ENCODE data around the gene VTA1. TPM values are rescaled to one million over a fixed set of nuclear protein-coding genes. Genes with fewer than 3 reads are reported as not detected.
"Not testable (repeated sequence)": the region's sequence is repeated elsewhere in the genome, so short reads cannot be mapped to it uniquely, and the experiment has no call there.

The VTA1 gene
- polyA plus RNA-seq (ENCODE audit: insufficient read length), result 57.2 TPM

DNA sequence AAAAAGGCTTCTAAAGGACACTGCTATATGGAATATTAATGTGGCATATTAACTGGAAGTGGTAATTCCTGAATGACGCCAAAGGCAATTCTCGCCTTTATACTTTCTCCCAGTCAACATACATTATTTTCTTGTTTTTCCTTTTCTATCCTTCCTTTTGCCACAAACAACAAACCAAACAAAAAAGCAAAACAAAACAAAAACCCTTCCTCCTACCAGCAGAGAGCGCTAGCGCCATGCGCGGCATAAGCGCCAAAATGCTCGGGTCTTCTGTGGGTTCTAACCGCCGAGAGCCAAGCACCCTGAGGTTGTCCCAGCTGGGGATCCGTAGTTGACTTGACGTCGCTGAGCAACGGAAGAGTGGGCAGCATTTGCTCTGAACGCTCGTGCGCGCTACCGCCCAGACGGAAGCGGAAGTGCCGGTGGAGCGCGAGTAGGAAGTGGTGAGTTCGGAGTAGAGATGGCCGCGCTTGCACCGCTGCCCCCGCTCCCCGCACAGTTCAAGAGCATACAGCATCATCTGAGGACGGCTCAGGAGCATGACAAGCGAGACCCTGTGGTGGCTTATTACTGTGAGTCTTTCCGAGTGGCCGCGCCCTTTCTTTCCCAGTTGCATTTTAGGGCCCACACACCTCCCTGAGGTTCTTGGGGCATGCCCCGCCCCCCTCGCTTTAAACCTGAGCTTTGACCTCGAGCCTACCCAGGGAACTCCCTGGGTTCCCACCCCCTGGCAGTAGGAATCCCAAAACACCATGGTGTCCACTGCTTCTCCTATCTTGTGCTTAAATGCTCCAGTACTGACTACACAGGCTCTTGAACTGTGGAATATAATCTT is at the start of gene VTA1, which contains the start of gene NMBR:
Gene VTA1 (plus strand): TSS at position 436 of the 835 bp plus-strand sequence. CDS start 25 bp downstream, at position 461.
Gene NMBR (minus strand): TSS at position 295 of the 835 bp plus-strand sequence. CDS start 58,464 bp downstream, outside the sequence.
- DNase-seq (ENCODE audit: low read depth), result peak; percentile 99

DNA sequence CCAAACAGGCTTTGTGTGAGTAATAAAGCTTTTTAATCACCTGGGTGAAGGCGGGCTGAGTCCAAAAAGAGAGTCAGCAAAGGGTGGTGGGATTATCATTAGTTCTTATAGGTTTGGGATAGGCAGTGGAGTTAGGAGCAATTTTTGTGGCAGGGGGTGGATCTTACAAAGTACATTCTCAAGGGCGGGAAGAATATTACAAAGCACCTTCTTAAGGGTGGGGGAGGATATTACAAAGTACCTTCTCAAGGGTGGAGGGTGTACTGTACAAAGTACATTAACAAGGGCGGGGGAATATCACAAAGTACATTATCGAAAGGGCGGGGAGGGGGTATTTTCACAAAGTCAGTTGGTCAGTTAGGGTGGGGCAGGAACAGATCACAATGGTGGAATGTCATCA is 42.2 kb upstream of the VTA1 start:
- DNase-seq (ENCODE audit: low read depth), result not testable (repeated sequence)

- not testable (repeated sequence) for DNase-seq (ENCODE audit: low read depth)
Measured at GRCh38 chr6:142110820-142111219, 36.2 kb upstream of the VTA1 start.

DNA sequence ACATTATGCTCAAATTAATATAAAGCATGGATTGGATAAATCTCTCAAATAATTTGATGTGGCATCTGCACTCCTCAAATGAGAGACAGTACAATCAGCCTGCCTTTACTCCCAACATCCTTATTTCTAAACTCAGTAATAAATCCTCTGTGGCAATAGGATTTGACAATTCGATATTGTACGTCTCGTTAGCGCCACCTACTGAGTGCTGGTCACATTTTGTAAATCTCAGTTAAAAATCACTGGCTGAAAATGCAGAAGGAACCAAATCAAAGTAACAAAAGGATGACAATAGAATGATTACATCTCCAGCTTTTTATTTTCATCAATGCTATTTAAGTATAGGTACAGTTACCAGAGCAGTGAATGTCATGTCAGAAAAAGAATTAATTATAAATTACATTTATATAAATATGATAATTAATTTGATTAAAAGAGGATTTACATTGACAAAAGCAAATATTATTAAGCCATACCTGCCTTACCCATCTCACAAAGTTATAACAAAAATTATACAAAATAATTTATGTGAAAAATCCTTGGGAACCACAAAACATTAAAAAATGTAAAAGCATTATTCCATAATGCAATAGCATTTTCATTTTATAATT is 34.5 kb upstream of the VTA1 start:
- DNase-seq (ENCODE audit: low read depth), result peak; percentile 41

DNA sequence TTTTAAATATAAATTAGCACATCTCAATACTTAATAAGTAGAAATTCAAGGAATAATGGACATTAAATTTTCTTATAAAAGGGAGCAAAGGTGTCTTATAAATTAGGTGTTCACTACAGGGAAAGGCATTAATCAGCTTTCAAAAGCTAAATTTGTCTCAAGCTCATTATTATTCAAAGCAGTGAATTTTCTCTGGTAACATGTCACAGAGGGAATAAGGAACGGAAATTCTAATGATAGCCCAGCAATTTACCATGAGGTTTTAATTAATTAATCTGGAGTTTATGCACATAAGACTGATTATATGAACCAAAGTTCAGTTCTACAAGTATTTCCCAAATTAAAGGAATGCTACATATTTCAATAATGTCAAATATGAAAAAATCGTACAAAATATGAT is 29.7 kb upstream of the VTA1 start:
- DNase-seq (ENCODE audit: low read depth), result no peak

DNA sequence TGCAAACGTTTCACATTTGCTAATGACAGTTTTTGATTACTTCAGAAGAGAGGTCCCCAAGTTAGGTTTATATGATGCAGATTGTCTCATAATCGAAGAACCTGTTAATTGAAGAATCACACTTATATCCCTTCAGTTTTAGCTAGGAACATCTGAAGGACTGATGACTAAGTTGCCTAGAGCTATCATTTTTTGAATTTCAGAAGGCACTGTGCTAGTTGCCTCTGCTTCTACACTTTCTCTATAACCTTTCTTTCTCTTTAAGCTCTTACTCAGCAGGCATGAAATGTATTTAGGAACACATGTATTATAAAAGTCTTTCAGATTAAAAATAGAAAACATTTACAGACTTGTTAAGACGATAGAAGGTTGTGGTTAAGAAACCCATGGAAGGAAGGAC is 28.7 kb upstream of the VTA1 start:
- DNase-seq (ENCODE audit: low read depth), result no peak

DNA sequence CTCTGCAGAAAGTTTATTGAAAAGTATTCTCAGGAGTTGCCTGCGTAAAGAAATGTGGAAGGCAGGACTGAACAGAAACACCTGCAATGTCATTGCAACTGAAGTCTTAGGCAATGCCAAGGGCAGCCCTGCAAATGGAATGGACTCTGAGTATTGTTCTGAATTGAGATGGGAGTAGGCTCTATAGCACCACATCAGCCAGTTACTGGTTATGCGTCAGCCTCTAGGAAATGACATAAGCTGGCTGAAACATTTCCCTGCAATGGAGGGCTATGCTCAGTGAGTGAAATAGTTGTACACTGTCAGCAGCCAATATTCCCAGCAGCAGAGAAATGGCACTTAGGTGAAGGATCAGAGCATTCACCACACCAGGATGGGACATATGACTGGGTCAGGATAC is 28.1 kb upstream of the VTA1 start:
- DNase-seq (ENCODE audit: low read depth), result no peak

GRCh38 chr6:142121342-142121741 is 25.7 kb upstream of the VTA1 start:
- no peak for DNase-seq (ENCODE audit: low read depth)

- no peak for DNase-seq (ENCODE audit: low read depth)
Measured at GRCh38 chr6:142130814-142131213, 16.2 kb upstream of the VTA1 start.

DNA sequence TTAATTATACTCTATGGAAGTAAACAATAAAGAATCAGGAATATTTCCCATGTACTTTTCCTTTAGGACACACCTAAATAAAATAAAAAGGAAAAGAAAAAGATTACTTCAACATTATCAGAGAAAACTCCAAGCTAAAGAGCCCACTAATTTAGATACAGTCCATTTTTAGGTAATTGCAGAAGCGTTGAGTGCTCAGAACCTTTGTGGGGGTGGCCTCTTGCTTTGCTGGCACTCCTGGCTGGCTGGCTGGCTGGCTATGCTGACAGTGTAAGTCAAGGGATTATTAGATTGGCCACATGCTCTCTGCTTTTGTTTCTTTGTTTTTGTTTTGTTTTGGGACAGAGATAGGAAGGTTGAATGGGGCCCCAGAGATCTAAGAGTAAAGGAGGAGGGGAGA is 14.4 kb upstream of the VTA1 start, which contains the start of gene GJE1:
Gene GJE1 (plus strand): TSS at position 301 of the 400 bp plus-strand sequence. CDS start 234 bp downstream, outside the sequence.
- DNase-seq (ENCODE audit: low read depth), result no peak

GRCh38 chr6:142138876-142139275 is 8.2 kb upstream of the VTA1 start:
- DNase-seq (ENCODE audit: low read depth), result no peak

DNA sequence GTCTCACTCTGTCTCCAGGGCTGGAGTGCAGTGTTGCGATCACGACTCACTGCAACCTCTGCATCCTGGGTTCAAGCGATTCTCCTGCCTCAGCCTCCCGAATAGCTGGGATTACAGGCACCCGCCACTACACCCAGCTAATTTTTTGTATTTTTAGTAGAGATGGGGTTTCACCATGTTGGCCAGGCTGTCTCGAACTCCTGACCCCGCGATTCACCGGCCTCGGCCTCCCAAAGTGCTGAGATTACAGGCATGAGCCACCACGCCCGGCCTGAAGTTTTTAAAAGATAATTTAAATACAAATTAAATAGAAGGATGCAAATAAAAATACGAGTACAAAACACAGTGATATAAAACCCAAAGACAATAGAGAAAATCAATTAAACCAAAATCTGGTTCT is 5.5 kb upstream of the VTA1 start:
- DNase-seq (ENCODE audit: low read depth), result not testable (repeated sequence)

DNA sequence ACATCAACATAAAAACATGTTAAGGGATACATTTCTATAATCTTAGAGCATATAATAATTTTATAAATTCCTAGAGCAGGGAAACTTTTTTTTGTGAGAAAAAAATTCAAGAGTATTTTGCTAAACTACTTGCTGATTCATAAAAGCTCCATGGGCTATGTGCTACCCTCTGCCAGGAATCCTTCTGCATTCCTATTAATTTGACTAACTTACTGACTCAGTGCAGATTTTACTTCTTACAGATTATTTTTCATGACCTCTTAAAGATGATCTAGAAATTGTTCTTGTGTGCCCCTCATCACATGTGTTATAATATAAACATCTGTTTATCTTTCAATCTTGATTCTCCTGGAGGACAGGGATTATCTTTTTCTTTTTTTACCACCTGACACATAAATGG is 5.7 kb downstream of the VTA1 start:
- no peak for DNase-seq (ENCODE audit: low read depth)

DNA sequence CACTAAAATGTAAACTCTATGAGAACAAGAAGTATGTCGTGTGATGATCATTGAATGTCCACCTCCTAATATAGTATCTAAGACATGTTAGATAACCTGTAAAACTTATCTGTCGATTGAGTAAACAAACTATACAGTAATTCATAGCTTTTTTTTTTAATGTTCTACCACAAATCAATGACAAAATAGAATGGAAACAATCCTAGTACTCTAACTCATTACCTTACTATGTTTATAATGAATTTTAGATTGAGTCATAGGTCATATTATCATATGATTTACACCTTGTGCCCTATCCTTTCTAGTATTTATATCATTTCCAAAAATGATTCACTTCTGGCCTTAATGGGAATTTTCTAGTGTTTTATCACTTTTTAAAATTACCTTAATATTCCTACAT is 6.1 kb downstream of the VTA1 start:
- no peak for DNase-seq (ENCODE audit: low read depth)

DNA sequence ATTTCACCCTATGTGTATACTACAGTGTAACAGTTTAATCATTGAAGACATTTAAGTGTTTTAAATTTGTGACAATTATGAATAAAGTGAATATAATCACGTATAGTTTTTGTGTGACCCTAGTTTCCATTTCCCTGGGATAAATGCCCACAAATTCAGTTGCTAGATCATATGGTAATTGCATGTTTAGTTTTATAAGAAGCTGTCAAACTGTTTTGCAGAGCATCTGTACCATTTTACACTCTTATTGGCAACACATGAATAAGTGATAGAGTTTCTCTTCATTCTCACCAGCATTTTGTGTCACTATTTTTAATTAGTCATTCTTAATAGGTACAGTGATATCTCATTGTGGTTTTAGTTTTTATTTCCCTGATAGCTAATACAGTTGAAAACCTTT is 7.3 kb downstream of the VTA1 start:
- DNase-seq (ENCODE audit: low read depth), result no peak

- no peak for DNase-seq (ENCODE audit: low read depth)
Measured at GRCh38 chr6:142155091-142155490, 8.0 kb downstream of the VTA1 start.

GRCh38 chr6:142155895-142156757 is 9.1 kb downstream of the VTA1 start:
- peak; percentile 16 for DNase-seq (ENCODE audit: low read depth)

DNA sequence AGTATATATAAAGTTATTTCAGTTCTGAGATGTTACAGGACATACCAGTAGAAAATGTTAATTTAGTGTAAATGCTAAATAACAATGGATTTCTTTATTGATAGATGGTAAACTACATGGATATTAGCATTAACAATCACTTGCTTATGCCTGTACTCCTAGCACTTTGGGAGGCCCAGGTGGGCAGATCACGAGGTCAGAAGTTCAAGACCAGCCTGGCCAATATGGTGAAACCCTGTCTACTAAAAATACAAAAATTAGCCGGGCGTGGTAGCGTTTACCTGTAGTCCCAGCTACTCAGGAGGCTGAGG is 9.7 kb downstream of the VTA1 start:
- not testable (repeated sequence) for DNase-seq (ENCODE audit: low read depth)

GRCh38 chr6:142162780-142163179 is 15.7 kb downstream of the VTA1 start:
- DNase-seq (ENCODE audit: low read depth), result no peak

DNA sequence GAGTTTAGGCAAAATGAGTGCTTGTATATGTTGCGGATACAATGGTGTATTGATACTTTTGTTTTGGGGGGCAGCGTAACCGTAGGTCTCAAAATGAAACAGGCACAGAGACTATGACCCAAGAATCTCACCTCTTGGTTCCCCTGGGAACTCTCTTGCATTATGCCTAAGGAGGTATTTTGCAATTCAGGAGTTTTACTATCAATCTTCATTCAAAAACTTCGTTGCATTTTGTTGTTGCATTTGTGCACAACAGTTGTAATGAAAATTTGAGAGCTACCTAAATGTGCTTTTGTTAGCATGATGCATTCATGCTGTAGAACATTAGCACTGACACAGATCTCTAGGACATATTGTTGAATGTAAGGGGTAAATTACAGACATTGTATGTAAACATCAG is 18.2 kb downstream of the VTA1 start:
- DNase-seq (ENCODE audit: low read depth), result no peak

DNA sequence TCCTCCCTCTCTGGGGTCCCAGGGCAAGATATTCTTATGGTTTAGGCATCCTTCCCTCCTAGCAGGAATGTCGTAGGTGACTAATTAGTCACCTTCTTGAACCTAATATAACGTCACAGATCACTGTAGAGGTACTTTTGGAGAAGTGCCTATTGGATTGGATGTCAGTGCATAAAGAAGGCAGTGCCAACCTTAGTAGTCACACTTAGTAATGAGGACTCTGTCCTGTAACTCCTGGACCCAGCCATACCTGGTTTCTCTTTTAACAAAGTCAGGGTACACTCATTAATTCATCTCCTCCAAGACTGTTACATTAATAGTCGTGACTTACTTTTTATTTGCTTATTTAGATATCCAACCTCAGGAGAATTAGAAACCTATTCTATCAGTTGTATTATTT is 20.0 kb downstream of the VTA1 start:
- no peak for DNase-seq (ENCODE audit: low read depth)

- no peak for DNase-seq (ENCODE audit: low read depth)
Measured at GRCh38 chr6:142167486-142167885, 20.4 kb downstream of the VTA1 start.

Data from forelimb muscle (tissue), 1 donor.